Heart left ventricle (tissue), 16 donors: ENCODE measurements around the gene DAAM1. TPM values are rescaled to one million over a fixed set of nuclear protein-coding genes. Genes with fewer than 3 reads are reported as not detected.

ENCODE experiments used
- ATAC-seq, 4 donors: fragments of 200-7000 bp; cut with Tn5 transposase; one replicate each; pipeline ENCODE4 v1.9.1; 2020 to 2022; ENCODE audit warnings: moderate library complexity in 4 of 4, mild to moderate bottlenecking in 3 of 4, moderate number of reproducible peaks in 1 of 4
- DNase-seq, 5 donors: peaks; one replicate each; pipeline ENCODE4 v3.0.0-alpha.2; 2020
- H3K27ac ChIP-seq, 12 donors: fragments of 200-600 bp; sonication (generic) in 4 of 12; one replicate each; pipeline versions ENCODE4 v1.5.0 to v1.8.0; 2016 to 2022; ENCODE audit warnings: mild to moderate bottlenecking in 2 of 12
- H3K27me3 ChIP-seq, 9 donors: fragments of 200-600 bp; sonication (generic) in 2 of 9; one replicate each; pipeline versions ENCODE4 v1.5.1 to v1.8.0; 2016 to 2022; ENCODE audit warnings: mild to moderate bottlenecking in 3 of 9
- H3K36me3 ChIP-seq, 9 donors: fragments of 200-600 bp; sonication (generic) in 2 of 9; one replicate each; pipeline versions ENCODE4 v1.5.0 to v1.8.0; 2018 to 2022; ENCODE audit warnings: mild to moderate bottlenecking in 2 of 9
- H3K4me1 ChIP-seq, 12 donors: fragments of 200-600 bp; sonication (generic) in 4 of 12; one replicate each; pipeline versions ENCODE4 v1.5.0 to v1.8.0; 2016 to 2022; ENCODE audit warnings: mild to moderate bottlenecking in 3 of 12
- H3K4me3 ChIP-seq, 12 donors: fragments of 200-600 bp; sonication (generic) in 4 of 12; one replicate each; pipeline versions ENCODE4 v1.5.0 to v1.8.0; 2017 to 2022; ENCODE audit warnings: mild to moderate bottlenecking in 9 of 12, moderate library complexity in 4 of 12
- H3K9me3 ChIP-seq, 12 donors: fragments of 200-600 bp; sonication (generic) in 4 of 12; one replicate each; pipeline versions ENCODE4 v1.5.0 to v1.8.0; 2016 to 2022; ENCODE audit warnings: mild to moderate bottlenecking in 1 of 12
- CTCF ChIP-seq, 12 donors: fragments of 200-600 bp; sonication (generic) in 4 of 12; IDR thresholded peaks; one replicate each; pipeline versions ENCODE4 v1.5.0 to v1.8.0; 2018 to 2022; ENCODE audit warnings: antibody characterized with exemption in 12 of 12, mild to moderate bottlenecking in 5 of 12
- POLR2A ChIP-seq, 2 donors: fragments of 450-650 bp; IDR thresholded peaks; one replicate each; pipeline ENCODE4 v1.6.1; 2017; ENCODE audit warnings: antibody characterized with exemption in 2 of 2, mild to moderate bottlenecking in 2 of 2, moderate library complexity in 2 of 2
- WGBS, 4 donors: extraction: QIAGEN DNeasy Blood & Tissue Kit in 2 of 4; methylation state at CpG; one replicate each; pipeline versions ENCODE4 v1.1.5 to v1.1.7; 2013 to 2018; 5-methylcytosine and 5-hydroxymethylcytosine counted together
- intact Hi-C, 10 donors: fragments of 100-400 bp; cut with DNase I; formaldehyde crosslinking; loops; one replicate each; pipeline versions ENCODE4 v1.11.1 to v1.14.2; 2022
- polyA plus RNA-seq, 2 donors: library from polyadenylated mRNA; stranded (reverse); fragments of 200-250 nt; gene quantifications; one replicate each; pipeline ENCODE4 v1.2.3, GENCODE V29; 2013
- total RNA-seq, 9 donors: library from RNA; depleted of rRNA in 2 of 9; stranded (reverse); fragments of >200 nt in 2 of 9; fragmentation: NEBNext Ultra II Directional in 3 of 9; extraction: Animal tissue kit (Norgen Biotek cat#: 25700) in 3 of 9; gene quantifications; one replicate each; pipeline versions ENCODE4 v1.1.0 to v1.2.4, GENCODE V29; 2016 to 2023
- donor health status: ischemic (EF 13 %, LVEDD 7.1; RV severe dilation, severe dysfunction).
- donor health status: healthy with polysubstance abuse.
- donor health status: DM: no; HTN: yes; CAD: no.
- donor health status: DM: no; HTN: no; CAD: no.
- donor health status: ischemic (EF 25% LVEDD 6.9; RV normal size, moderate dysfunction).
- donor health status: ischemic (EF 25% LVEDD 5.7; RV mildly dilated, moderate dysfunction).
- donor health status: healthy.
- donor health status: DM: yes; HTN: yes; CAD: no.
- donor health status: ischemic (EF 35%, LVEDD 5.7; RV mildly dilated, moderate dysfunction).
- donor health status: nonischemic (EF 11% LVEDD 7.7; RV severe dilation, severe dysfunction).
- donor health status: DM: yes; HTN: yes; CAD: no.
- donor health status: PGD.
- donor health status: ischemic (EF 29% LVEDD 5.4; RV normal size, mild dysfunction).
- donor health status: nonischemic (EF 23%, LVEDD 6.1; RV moderate dilation, normal function).

Gene DAAM1
- total and polyA plus RNA-seq, 11 donors = 18.2 to 92.6 (median 67.2) TPM

- peaks cover 6 to 72% (median 58%) of the 10 kb centered on the region in 12 donors for H3K4me1 ChIP-seq
- H3K27me3 ChIP-seq = no peaks in the 10 kb centered on the region
- intact Hi-C loops = loop anchor here in 2 of 10 donors (5.0 to 10.0 kb wide), 2 partner anchors 104 to 134 kb away; partner anchors contain the start of gene DAAM1 (in 1 of the 2)
These were observed 132.5 kb downstream of the DAAM1 start for GRCh38 chr14:59320763-59321625.

GRCh38 chr14:59321626-59321949 is 133.1 kb downstream of the DAAM1 start:
- Histone ChIP-seq H3K27me3 (no peaks in the 10 kb centered on the region), H3K27ac (peak overlapping the region; percentile 68 to 90 (median 79)), H3K36me3 (peaks cover 0 to 39% (median 31%) of the 10 kb centered on the region in 9 donors), H3K9me3 (no peaks in the 10 kb centered on the region), H3K4me1 (peaks cover 6 to 72% (median 55%) of the 10 kb centered on the region in 12 donors), H3K4me3 (no peak overlapping the region)
- intact Hi-C loops = loop anchor here in 2 of 10 donors (5.0 to 10.0 kb wide), 2 partner anchors 103 to 134 kb away; partner anchors contain the start of gene DAAM1 (in 1 of the 2)
- DNase-seq (no peak), ATAC-seq (no peak)
- 63 to 64% (median 64%) methylated on average over 3 of the region's 3 CpGs for WGBS, 4 donors
- TF ChIP-seq POLR2A (IDR thresholded peaks at IDR 0.05) (no peak), CTCF (IDR thresholded peaks at IDR 0.05) (no peak)

More at GRCh38 chr14:59320763-59321625, 132.5 kb downstream of the DAAM1 start:
- Histone ChIP-seq H3K36me3 (peaks cover 0 to 33% (median 25%) of the 10 kb centered on the region in 9 donors), H3K9me3 (no peaks in the 10 kb centered on the region), H3K27ac (peak overlapping the region; percentile 68 to 90 (median 79)), H3K4me3 (peak overlapping the region in 1 of 12 donors; percentile 12)
- no peak for DNase-seq
- TF ChIP-seq CTCF (IDR thresholded peaks at IDR 0.05) = no peak
- TF ChIP-seq POLR2A (IDR thresholded peaks at IDR 0.05) = no peak
- ATAC-seq = peak; percentile 27 to 84 (median 76)
- 3 to 12% (median 8%) methylated on average over 3 of the region's 3 CpGs for WGBS, 4 donors

GRCh38 chr14:59325906-59326305 is 137.4 kb downstream of the DAAM1 start:
- DNase-seq (peak in 1 of 5 donors; percentile 27), ATAC-seq (peak in 3 of 4 donors; percentile 31 to 47 (median 41))
- H3K36me3 ChIP-seq = peaks cover 0 to 79% (median 52%) of the 10 kb centered on the region in 9 donors
- TF ChIP-seq POLR2A (IDR thresholded peaks at IDR 0.05) = no peak
- no peak for TF ChIP-seq CTCF (IDR thresholded peaks at IDR 0.05)
- intact Hi-C loops = loop anchor here in 2 of 10 donors (5.0 to 10.0 kb wide), 2 partner anchors 69 to 99 kb away; no protein-coding TSS in a partner anchor
- H3K4me1 ChIP-seq = peaks cover 6 to 43% (median 24%) of the 10 kb centered on the region in 12 donors
- peak overlapping the region in 4 of 12 donors; percentile 2 to 15 (median 8) for H3K27ac ChIP-seq
- no peak overlapping the region for H3K4me3 ChIP-seq
- no peaks in the 10 kb centered on the region for H3K9me3 ChIP-seq
- 52 to 68% (median 59%) methylated on average over 2 of the region's 2 CpGs for WGBS, 4 donors
- H3K27me3 ChIP-seq = no peaks in the 10 kb centered on the region

GRCh38 chr14:59328454-59328853 is 140.0 kb downstream of the DAAM1 start:
- no peak for TF ChIP-seq CTCF (IDR thresholded peaks at IDR 0.05)
- TF ChIP-seq POLR2A (IDR thresholded peaks at IDR 0.05) = no peak
- WGBS, 4 donors = 91 to 93% (median 93%) methylated on average over 4 of the region's 4 CpGs
- peak overlapping the region in 1 of 12 donors; percentile 66 for H3K27ac ChIP-seq
- peaks cover 6 to 49% (median 25%) of the 10 kb centered on the region in 12 donors for H3K4me1 ChIP-seq
- H3K9me3 ChIP-seq = no peaks in the 10 kb centered on the region
- peaks cover 0 to 88% (median 57%) of the 10 kb centered on the region in 9 donors for H3K36me3 ChIP-seq
- H3K4me3 ChIP-seq = no peak overlapping the region
- no peak for DNase-seq
- no peaks in the 10 kb centered on the region for H3K27me3 ChIP-seq
- no peak for ATAC-seq
- intact Hi-C loops = loop anchor here in 2 of 10 donors (5.0 to 10.0 kb wide), 2 partner anchors 71 to 96 kb away; no protein-coding TSS in a partner anchor
